ENCODE data around the gene ZBTB5.

DNA sequence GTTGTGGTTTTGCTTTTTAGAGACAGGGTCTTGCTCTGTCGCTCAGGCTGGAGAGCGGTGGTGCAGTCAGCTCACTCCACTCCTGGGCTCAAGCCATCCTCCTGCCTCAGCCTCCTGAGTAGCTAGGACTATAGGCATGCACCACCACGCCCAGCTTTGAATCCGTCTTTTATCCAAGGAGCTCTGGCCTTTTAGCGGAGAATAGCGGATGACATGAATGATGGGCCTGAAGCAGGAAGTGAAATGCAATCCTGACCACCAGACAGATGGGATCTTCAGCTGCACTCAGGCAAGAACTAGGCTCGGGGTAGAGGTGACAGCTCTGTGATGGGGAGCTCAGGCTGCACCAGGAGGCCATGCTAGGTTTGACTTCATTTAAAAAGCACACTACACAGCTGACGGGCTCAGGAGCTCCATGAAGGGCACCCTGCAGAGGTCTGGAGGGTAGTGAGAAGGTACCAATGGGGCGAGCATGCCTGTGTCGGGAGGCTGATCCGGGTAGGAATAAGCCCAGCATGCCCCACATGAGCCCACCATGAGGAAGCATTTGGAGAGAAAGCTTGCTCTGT is 42.4 kb upstream of the ZBTB5 start:
- TF ChIP-seq BHLHE40 (IDR thresholded peaks at IDR 0.05; ENCODE audit: borderline replicate concordance) (no peak), SUZ12 (IDR thresholded peaks at IDR 0.05) (no peak), HDGF (IDR thresholded peaks at IDR 0.05; ENCODE audit: borderline replicate concordance) (no peak), FOXA1 (IDR thresholded peaks at IDR 0.05) (no peak), CTBP1 (IDR thresholded peaks at IDR 0.05; ENCODE audit: borderline replicate concordance) (no peak), TARDBP (IDR thresholded peaks at IDR 0.05) (no peak), SP1 (IDR thresholded peaks at IDR 0.05) (no peak), L3MBTL2 (conservative IDR thresholded peaks at IDR 0.05) (no peak), ELF4 (IDR thresholded peaks at IDR 0.05) (no peak), FOXM1 (IDR thresholded peaks at IDR 0.05; ENCODE audit: borderline replicate concordance) (no peak), ZNF384 (IDR thresholded peaks at IDR 0.05) (no peak)
- TF ChIP-seq, protein P1, sequence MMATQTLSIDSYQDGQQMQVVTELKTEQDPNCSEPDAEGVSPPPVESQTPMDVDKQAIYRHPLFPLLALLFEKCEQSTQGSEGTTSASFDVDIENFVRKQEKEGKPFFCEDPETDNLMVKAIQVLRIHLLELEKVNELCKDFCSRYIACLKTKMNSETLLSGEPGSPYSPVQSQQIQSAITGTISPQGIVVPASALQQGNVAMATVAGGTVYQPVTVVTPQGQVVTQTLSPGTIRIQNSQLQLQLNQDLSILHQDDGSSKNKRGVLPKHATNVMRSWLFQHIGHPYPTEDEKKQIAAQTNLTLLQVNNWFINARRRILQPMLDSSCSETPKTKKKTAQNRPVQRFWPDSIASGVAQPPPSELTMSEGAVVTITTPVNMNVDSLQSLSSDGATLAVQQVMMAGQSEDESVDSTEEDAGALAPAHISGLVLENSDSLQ (IDR thresholded peaks at IDR 0.05), result no peak
